GM12878 (cell line): ENCODE data around the gene TRIOBP. TPM values are rescaled to one million over a fixed set of nuclear protein-coding genes. Genes with fewer than 3 reads are reported as not detected.

ENCODE experiments used
- ASH2L ChIP-seq: fragments of 300-600, 200-600 bp; sonication (generic); IDR thresholded peaks from 2 replicates; pipeline ENCODE4 v1.6.1; 2017; ENCODE audit warnings: low read depth, mild to moderate bottlenecking, borderline replicate concordance
- ATF7 ChIP-seq: fragments of 450-650 bp; IDR thresholded peaks from 2 replicates; pipeline ENCODE4 v1.6.1; 2016; ENCODE audit warnings: low read depth, mild to moderate bottlenecking
- BACH1 ChIP-seq: fragments of 450-650 bp; IDR thresholded peaks from 2 replicates; pipeline ENCODE4 v1.6.1; 2017; ENCODE audit warnings: mild to moderate bottlenecking, borderline replicate concordance
- CBFB ChIP-seq: IDR thresholded peaks from 2 replicates; pipeline ENCODE4 v1.6.1; 2016; ENCODE audit warnings: antibody characterized with exemption, low read depth
- CHD4 ChIP-seq: fragments of 200-600 bp; sonication (generic); IDR thresholded peaks from 2 replicates; pipeline ENCODE4 v1.6.1; 2016; ENCODE audit warnings: mild to moderate bottlenecking
- EGR1 ChIP-seq, 2 experiments: IDR thresholded peaks; 1 replicate in 1 of 2; 2 replicates in 1 of 2; pipeline ENCODE4 v1.6.1; 2011 to 2012; ENCODE audit warnings: low read depth in 2 of 2, low read length in 2 of 2, borderline replicate concordance in 1 of 2, mild to moderate bottlenecking in 1 of 2, moderate library complexity in 1 of 2
- EZH2 ChIP-seq: IDR thresholded peaks from 2 replicates; pipeline ENCODE4 v1.6.1; 2012; ENCODE audit warnings: low read depth, mild to moderate bottlenecking, control low read depth, inconsistent platforms, low read length, borderline replicate concordance; ENCODE audit not compliant: control insufficient read depth
- GABPA ChIP-seq: IDR thresholded peaks from 2 replicates; pipeline ENCODE4 v1.6.1; 2014; ENCODE audit warnings: antibody characterized with exemption, low read depth, mild to moderate bottlenecking, inconsistent platforms
- JUNB ChIP-seq: IDR thresholded peaks from 2 replicates; pipeline ENCODE4 v1.6.1; 2016; ENCODE audit warnings: antibody characterized with exemption, mild to moderate bottlenecking
- NR2C2 ChIP-seq: IDR thresholded peaks from 2 replicates; pipeline ENCODE4 v1.6.1; 2011; ENCODE audit warnings: borderline replicate concordance, low read depth; ENCODE audit not compliant: control insufficient read depth, insufficient read length
- RAD21 ChIP-seq: IDR thresholded peaks from 2 replicates; pipeline ENCODE4 v1.6.1; 2011; ENCODE audit warnings: mild to moderate bottlenecking, low read depth, low read length, moderate library complexity; ENCODE audit not compliant: insufficient read depth
- STAT3 ChIP-seq: IDR thresholded peaks from 2 replicates; pipeline ENCODE4 v1.6.1; 2011; ENCODE audit warnings: low read depth, low read length, improper control_type of control experiment
- TCF7 ChIP-seq: IDR thresholded peaks from 2 replicates; pipeline ENCODE4 v1.6.1; 2014; ENCODE audit warnings: antibody characterized with exemption, borderline replicate concordance
- ZNF217 ChIP-seq: fragments of 450-650 bp; IDR thresholded peaks from 2 replicates; pipeline ENCODE4 v1.6.1; 2017; ENCODE audit warnings: antibody characterized with exemption, mild to moderate bottlenecking
- ZNF384 ChIP-seq: IDR thresholded peaks from 2 replicates; pipeline ENCODE4 v1.6.1; 2012; ENCODE audit warnings: low read depth, mild to moderate bottlenecking, low read length, improper control_type of control experiment, borderline replicate concordance
- polyA plus RNA-seq, 11 experiments: library from polyadenylated mRNA; depleted of rRNA in 4 of 11; unstranded in 6 of 11; stranded (reverse) in 5 of 11; fragments of >200 nt; fragmentation: Nextera tagmentation in 4 of 11; fragmentation: Illumina TruSeq in 1 of 11; extraction: Ambion mirVana in 4 of 11; extraction: Trizol in 1 of 11; gene quantifications; 1 replicate in 1 of 11; 2 replicates in 10 of 11; pipeline versions ENCODE4 v1.2.1 to v1.2.3, GENCODE V29; 2011 to 2016; ENCODE audit warnings: inconsistent platforms in 2 of 11, missing spikeins in 2 of 11, low read depth in 1 of 11
- total RNA-seq, 4 experiments: library from RNA; depleted of rRNA in 3 of 4; stranded (reverse); fragments of >200 nt in 3 of 4; fragmentation: Illumina TruSeq in 1 of 4; extraction: Trizol in 1 of 4; gene quantifications; 2 replicates each; pipeline versions ENCODE4 v1.2.1 to v1.2.3, GENCODE V29; 2013 to 2021
- TF ChIP-seq, protein P1 (sequence below): fragments of 450-650 bp; formaldehyde crosslinking; IDR thresholded peaks from 2 replicates; pipeline ENCODE4 v1.4.0; 2020; ENCODE audit warnings: mild to moderate bottlenecking, moderate library complexity
- TF ChIP-seq, protein P2 (sequence below): fragments of 450-650 bp; IDR thresholded peaks from 2 replicates; pipeline ENCODE4 v1.6.1; 2017; ENCODE audit warnings: antibody characterized with exemption, mild to moderate bottlenecking, moderate library complexity
- TF ChIP-seq, protein P3 (sequence below): fragments of 450-650 bp; IDR thresholded peaks from 2 replicates; pipeline ENCODE4 v1.6.1; 2017; ENCODE audit warnings: mild to moderate bottlenecking, moderate library complexity

TRIOBP gene
- total and polyA plus RNA-seq, 10 of the 15 experiments (the other 5 are each of a cell fraction or from before 2014, with no cell fraction given), result 0.21 to 23.6 (median 11.9) TPM

DNA sequence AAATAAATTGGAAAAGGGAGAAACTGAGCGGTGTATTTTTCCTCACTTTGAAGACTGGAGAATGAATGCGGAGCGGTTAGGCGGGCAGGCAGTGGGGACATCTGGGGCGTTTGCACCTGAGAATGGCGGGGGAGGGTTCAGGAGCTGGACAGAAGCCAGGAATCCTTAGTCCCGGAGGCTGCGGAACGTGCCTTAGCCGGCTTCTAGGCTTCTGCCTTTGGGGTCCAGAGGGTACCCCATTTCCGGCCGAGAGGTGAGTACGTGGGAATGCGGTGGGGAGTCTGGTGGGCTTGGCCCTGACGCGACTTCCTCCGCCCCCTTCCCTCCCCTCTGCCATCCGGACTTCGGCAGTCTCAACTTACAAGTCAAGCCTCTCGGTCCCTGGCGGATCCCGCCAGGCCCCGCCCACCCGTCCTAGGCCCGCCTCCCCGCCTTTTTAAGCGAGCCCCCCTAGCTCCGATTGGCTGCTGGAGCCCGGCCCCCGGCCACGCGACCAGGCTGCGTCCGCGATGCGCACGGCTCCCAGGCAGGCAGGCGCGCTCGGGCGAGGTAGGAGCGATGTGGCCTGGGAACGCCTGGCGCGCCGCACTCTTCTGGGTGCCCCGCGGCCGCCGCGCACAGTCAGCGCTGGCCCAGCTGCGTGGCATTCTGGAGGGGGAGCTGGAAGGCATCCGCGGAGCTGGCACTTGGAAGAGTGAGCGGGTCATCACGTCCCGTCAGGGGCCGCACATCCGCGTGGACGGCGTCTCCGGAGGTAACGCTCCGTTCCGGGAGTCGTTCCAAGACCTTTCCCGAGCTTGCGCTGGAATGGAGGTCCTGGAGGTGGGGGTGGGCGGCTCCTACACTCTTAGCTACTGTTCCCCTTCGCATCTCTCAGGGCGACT lies 110.8 kb downstream of the TRIOBP start, which contains the start of gene GCAT (continued):
- TF ChIP-seq, protein P1, sequence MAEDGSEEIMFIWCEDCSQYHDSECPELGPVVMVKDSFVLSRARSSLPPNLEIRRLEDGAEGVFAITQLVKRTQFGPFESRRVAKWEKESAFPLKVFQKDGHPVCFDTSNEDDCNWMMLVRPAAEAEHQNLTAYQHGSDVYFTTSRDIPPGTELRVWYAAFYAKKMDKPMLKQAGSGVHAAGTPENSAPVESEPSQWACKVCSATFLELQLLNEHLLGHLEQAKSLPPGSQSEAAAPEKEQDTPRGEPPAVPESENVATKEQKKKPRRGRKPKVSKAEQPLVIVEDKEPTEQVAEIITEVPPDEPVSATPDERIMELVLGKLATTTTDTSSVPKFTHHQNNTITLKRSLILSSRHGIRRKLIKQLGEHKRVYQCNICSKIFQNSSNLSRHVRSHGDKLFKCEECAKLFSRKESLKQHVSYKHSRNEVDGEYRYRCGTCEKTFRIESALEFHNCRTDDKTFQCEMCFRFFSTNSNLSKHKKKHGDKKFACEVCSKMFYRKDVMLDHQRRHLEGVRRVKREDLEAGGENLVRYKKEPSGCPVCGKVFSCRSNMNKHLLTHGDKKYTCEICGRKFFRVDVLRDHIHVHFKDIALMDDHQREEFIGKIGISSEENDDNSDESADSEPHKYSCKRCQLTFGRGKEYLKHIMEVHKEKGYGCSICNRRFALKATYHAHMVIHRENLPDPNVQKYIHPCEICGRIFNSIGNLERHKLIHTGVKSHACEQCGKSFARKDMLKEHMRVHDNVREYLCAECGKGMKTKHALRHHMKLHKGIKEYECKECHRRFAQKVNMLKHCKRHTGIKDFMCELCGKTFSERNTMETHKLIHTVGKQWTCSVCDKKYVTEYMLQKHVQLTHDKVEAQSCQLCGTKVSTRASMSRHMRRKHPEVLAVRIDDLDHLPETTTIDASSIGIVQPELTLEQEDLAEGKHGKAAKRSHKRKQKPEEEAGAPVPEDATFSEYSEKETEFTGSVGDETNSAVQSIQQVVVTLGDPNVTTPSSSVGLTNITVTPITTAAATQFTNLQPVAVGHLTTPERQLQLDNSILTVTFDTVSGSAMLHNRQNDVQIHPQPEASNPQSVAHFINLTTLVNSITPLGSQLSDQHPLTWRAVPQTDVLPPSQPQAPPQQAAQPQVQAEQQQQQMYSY (CRISPR knock-in tag), result no peak
- peak in 1 of 2 experiments; percentile 3; a peak in 1 of 3 replicates for TF ChIP-seq EGR1 (IDR thresholded peaks at IDR 0.05; ENCODE audit: borderline replicate concordance in 1 of 2, low read depth in 2 of 2, low read length in 2 of 2)
- no peak for TF ChIP-seq RAD21
- TF ChIP-seq CBFB, result no peak
- TF ChIP-seq ZNF384, result no peak
- TF ChIP-seq ATF7, result 0 out of 2 replicates have a peak, but pooled peaks have one; percentile 15
- TF ChIP-seq, protein P2, sequence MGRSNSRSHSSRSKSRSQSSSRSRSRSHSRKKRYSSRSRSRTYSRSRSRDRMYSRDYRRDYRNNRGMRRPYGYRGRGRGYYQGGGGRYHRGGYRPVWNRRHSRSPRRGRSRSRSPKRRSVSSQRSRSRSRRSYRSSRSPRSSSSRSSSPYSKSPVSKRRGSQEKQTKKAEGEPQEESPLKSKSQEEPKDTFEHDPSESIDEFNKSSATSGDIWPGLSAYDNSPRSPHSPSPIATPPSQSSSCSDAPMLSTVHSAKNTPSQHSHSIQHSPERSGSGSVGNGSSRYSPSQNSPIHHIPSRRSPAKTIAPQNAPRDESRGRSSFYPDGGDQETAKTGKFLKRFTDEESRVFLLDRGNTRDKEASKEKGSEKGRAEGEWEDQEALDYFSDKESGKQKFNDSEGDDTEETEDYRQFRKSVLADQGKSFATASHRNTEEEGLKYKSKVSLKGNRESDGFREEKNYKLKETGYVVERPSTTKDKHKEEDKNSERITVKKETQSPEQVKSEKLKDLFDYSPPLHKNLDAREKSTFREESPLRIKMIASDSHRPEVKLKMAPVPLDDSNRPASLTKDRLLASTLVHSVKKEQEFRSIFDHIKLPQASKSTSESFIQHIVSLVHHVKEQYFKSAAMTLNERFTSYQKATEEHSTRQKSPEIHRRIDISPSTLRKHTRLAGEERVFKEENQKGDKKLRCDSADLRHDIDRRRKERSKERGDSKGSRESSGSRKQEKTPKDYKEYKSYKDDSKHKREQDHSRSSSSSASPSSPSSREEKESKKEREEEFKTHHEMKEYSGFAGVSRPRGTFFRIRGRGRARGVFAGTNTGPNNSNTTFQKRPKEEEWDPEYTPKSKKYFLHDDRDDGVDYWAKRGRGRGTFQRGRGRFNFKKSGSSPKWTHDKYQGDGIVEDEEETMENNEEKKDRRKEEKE, result no peak
- TF ChIP-seq ZNF217, result no peak
- 0 out of 2 replicates have a peak, but pooled peaks have one; percentile 68 for TF ChIP-seq BACH1
- no peak for TF ChIP-seq JUNB
- no peak for TF ChIP-seq NR2C2
- no peak for TF ChIP-seq ASH2L
- no peak for TF ChIP-seq CHD4
- TF ChIP-seq, protein P3, sequence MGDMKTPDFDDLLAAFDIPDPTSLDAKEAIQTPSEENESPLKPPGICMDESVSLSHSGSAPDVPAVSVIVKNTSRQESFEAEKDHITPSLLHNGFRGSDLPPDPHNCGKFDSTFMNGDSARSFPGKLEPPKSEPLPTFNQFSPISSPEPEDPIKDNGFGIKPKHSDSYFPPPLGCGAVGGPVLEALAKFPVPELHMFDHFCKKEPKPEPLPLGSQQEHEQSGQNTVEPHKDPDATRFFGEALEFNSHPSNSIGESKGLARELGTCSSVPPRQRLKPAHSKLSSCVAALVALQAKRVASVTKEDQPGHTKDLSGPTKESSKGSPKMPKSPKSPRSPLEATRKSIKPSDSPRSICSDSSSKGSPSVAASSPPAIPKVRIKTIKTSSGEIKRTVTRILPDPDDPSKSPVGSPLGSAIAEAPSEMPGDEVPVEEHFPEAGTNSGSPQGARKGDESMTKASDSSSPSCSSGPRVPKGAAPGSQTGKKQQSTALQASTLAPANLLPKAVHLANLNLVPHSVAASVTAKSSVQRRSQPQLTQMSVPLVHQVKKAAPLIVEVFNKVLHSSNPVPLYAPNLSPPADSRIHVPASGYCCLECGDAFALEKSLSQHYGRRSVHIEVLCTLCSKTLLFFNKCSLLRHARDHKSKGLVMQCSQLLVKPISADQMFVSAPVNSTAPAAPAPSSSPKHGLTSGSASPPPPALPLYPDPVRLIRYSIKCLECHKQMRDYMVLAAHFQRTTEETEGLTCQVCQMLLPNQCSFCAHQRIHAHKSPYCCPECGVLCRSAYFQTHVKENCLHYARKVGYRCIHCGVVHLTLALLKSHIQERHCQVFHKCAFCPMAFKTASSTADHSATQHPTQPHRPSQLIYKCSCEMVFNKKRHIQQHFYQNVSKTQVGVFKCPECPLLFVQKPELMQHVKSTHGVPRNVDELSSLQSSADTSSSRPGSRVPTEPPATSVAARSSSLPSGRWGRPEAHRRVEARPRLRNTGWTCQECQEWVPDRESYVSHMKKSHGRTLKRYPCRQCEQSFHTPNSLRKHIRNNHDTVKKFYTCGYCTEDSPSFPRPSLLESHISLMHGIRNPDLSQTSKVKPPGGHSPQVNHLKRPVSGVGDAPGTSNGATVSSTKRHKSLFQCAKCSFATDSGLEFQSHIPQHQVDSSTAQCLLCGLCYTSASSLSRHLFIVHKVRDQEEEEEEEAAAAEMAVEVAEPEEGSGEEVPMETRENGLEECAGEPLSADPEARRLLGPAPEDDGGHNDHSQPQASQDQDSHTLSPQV, result no peak
- no peak for TF ChIP-seq EZH2
- no peak for TF ChIP-seq GABPA
- no peak for TF ChIP-seq STAT3
- TF ChIP-seq TCF7, result no peak
